ENCODE results near the gene EPHA1.
"Not testable (repeated sequence)": the region's sequence is repeated elsewhere in the genome, so short reads cannot be mapped to it uniquely, and the experiment has no call there.

Gene EPHA1

GRCh38 chr7:143429770-143430698, 21.4 kb upstream of the EPHA1 start:
- no peak for DNase-seq

- DNase-seq: no peak
Observed at GRCh38 chr7:143426479-143427142, 18.0 kb upstream of the EPHA1 start.

- not testable (repeated sequence) for DNase-seq
Observed at GRCh38 chr7:143424476-143424875, 15.8 kb upstream of the EPHA1 start.

GRCh38 chr7:143422033-143422432, 13.4 kb upstream of the EPHA1 start:
- DNase-seq: no peak

GRCh38 chr7:143420624-143421023, 12.0 kb upstream of the EPHA1 start:
- not testable (repeated sequence) for DNase-seq

GRCh38 chr7:143419880-143420279, 11.2 kb upstream of the EPHA1 start:
- no peak for DNase-seq

GRCh38 chr7:143418681-143419458, 10.2 kb upstream of the EPHA1 start:
- DNase-seq: no peak

GRCh38 chr7:143417734-143418383, 9.2 kb upstream of the EPHA1 start:
- no peak for DNase-seq

- no peak for DNase-seq
Observed at GRCh38 chr7:143416565-143417149, 8.0 kb upstream of the EPHA1 start.

- DNase-seq: no peak
Observed at GRCh38 chr7:143415742-143416397, 7.2 kb upstream of the EPHA1 start.

GRCh38 chr7:143415209-143415608, 6.6 kb upstream of the EPHA1 start:
- not testable (repeated sequence) for DNase-seq

GRCh38 chr7:143413123-143413522, 4.5 kb upstream of the EPHA1 start:
- DNase-seq: no peak

- DNase-seq: no peak
Observed at GRCh38 chr7:143411976-143412708, 3.5 kb upstream of the EPHA1 start.

GRCh38 chr7:143410521-143411004, 1.9 kb upstream of the EPHA1 start:
- no peak for DNase-seq

- DNase-seq: no peak
Observed at GRCh38 chr7:143408252-143408685, 387 bp downstream of the EPHA1 start.

GRCh38 chr7:143407287-143408251, 1.1 kb downstream of the EPHA1 start:
- peak; percentile 28 for DNase-seq

GRCh38 chr7:143406002-143406357, 2.7 kb downstream of the EPHA1 start:
- no peak for DNase-seq

GRCh38 chr7:143405173-143406001, 3.3 kb downstream of the EPHA1 start:
- no peak for DNase-seq

GRCh38 chr7:143402233-143402632, 6.4 kb downstream of the EPHA1 start:
- DNase-seq: not testable (repeated sequence)
